Esophagus muscularis mucosa (tissue), 4 donors: ENCODE results near the gene PLCH1.

Experiments
- EP300 ChIP-seq: sonication (generic); formaldehyde crosslinking; IDR thresholded peaks from one replicate; pipeline ENCODE4 v1.6.1; 2017; ENCODE audit warnings: antibody characterized with exemption
- POLR2A ChIP-seq: fragments of 450-650 bp; IDR thresholded peaks from one replicate; pipeline ENCODE4 v1.6.1; 2017; ENCODE audit warnings: antibody characterized with exemption, moderate library complexity, mild to moderate bottlenecking, low read depth
- TF ChIP-seq, protein P1 (sequence below), 3 experiments: fragments of 200-600 bp in 2 of 3; fragments of 450-650 bp in 1 of 3; sonication (generic) in 2 of 3; IDR thresholded peaks; one replicate each; pipeline ENCODE4 v1.5.1; 2017 to 2019; ENCODE audit warnings: antibody characterized with exemption in 3 of 3, mild to moderate bottlenecking in 2 of 3, moderate library complexity in 1 of 3

DNA sequence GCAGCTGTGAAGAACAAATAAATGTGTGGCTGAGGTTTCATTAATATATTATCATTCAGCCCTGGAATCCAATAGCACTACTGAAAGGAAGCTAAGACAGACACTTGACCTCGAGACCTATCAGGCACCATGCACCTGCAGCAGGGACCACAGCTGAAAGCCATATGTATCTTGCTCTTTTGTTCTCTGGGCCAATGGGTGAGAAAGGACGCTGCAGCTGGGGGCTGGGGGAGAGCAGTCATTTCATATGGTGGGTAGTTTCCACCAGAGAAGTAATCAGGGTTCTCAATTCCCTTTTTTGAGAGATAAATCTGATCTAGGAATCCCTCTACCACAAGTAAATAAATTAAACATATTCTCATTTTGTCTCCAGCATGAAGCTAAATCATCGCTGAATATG lies 225.8 kb downstream of the PLCH1 start:
- TF ChIP-seq, protein P1, sequence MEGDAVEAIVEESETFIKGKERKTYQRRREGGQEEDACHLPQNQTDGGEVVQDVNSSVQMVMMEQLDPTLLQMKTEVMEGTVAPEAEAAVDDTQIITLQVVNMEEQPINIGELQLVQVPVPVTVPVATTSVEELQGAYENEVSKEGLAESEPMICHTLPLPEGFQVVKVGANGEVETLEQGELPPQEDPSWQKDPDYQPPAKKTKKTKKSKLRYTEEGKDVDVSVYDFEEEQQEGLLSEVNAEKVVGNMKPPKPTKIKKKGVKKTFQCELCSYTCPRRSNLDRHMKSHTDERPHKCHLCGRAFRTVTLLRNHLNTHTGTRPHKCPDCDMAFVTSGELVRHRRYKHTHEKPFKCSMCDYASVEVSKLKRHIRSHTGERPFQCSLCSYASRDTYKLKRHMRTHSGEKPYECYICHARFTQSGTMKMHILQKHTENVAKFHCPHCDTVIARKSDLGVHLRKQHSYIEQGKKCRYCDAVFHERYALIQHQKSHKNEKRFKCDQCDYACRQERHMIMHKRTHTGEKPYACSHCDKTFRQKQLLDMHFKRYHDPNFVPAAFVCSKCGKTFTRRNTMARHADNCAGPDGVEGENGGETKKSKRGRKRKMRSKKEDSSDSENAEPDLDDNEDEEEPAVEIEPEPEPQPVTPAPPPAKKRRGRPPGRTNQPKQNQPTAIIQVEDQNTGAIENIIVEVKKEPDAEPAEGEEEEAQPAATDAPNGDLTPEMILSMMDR (IDR thresholded peaks at IDR 0.05), result no peak
- TF ChIP-seq EP300 (no peak), POLR2A (no peak)
